Body of pancreas (tissue), 4 donors: ENCODE measurements around the gene STX4.

Source experiments
- POLR2A ChIP-seq, 3 donors: fragments of 450-650 bp; IDR thresholded peaks; one replicate each; pipeline ENCODE4 v1.6.1; 2016; ENCODE audit warnings: antibody characterized with exemption in 3 of 3, mild to moderate bottlenecking in 2 of 3
- TF ChIP-seq, protein P1 (sequence below), 7 experiments: fragments of 450-650 bp in 4 of 7; fragments of 200-600 bp in 3 of 7; sonication (generic) in 3 of 7; IDR thresholded peaks; one replicate each; pipeline ENCODE4 v1.5.1; 2016 to 2019; ENCODE audit warnings: antibody characterized with exemption in 7 of 7

DNA sequence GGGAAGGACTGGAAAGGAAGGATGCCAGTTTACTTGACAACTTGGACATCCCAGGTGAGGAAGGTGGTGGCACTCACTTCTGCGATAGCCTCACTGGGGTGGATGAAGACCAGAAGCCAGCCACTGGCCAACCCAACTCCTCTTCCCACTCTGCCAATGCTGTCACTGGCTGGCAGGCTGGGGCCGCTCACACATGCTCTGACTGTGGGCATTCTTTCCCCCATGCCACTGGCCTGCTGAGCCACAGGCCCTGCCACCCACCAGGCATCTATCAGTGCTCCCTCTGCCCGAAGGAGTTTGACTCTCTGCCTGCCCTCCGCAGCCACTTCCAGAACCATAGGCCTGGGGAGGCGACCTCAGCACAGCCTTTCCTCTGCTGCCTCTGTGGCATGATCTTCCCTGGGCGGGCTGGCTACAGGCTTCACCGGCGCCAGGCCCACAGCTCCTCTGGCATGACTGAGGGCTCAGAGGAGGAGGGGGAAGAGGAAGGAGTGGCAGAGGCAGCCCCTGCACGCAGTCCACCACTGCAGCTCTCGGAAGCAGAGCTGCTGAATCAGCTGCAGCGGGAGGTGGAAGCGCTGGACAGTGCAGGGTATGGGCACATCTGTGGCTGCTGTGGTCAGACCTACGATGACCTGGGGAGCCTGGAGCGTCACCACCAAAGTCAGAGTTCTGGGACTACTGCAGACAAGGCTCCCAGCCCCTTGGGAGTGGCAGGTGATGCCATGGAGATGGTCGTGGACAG, 45.4 kb downstream of the STX4 start:
- TF ChIP-seq, protein P1, sequence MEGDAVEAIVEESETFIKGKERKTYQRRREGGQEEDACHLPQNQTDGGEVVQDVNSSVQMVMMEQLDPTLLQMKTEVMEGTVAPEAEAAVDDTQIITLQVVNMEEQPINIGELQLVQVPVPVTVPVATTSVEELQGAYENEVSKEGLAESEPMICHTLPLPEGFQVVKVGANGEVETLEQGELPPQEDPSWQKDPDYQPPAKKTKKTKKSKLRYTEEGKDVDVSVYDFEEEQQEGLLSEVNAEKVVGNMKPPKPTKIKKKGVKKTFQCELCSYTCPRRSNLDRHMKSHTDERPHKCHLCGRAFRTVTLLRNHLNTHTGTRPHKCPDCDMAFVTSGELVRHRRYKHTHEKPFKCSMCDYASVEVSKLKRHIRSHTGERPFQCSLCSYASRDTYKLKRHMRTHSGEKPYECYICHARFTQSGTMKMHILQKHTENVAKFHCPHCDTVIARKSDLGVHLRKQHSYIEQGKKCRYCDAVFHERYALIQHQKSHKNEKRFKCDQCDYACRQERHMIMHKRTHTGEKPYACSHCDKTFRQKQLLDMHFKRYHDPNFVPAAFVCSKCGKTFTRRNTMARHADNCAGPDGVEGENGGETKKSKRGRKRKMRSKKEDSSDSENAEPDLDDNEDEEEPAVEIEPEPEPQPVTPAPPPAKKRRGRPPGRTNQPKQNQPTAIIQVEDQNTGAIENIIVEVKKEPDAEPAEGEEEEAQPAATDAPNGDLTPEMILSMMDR (IDR thresholded peaks at IDR 0.05), result no peak
- no peak for TF ChIP-seq POLR2A (IDR thresholded peaks at IDR 0.05)
